ELF-1 (cell line): ENCODE measurements around the gene SELENBP1.
A peak's percentile ranks its signal among the peaks of the same experiment; 100 is the strongest.

ENCODE experiments used
- DNase-seq: peaks from one replicate; pipeline ENCODE4 v3.0.0-alpha.2; 2016; ENCODE audit warnings: low read depth, low spot score

SELENBP1 gene

GRCh38 chr1:151344291-151344690, 28.2 kb downstream of the SELENBP1 start:
- DNase-seq, result no peak

DNA sequence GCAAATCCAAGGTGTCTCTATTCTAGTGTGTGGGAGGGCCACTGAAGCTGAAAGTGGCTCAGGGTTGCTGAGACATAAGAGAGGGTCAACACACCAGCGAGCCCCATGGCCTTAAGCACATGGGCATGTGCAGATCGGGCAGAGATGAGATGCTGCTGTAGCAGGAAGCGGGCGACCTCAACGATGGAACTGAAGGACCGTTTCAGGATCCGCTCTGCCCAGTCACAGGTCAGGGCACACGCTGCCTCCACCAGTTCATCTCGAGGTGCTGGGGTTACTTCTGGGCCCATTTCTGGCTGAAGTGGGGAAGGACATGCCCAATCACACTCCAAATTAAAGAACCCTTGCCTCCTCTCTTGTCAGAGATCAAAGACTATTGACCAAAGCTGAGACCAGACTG, 28.9 kb downstream of the SELENBP1 start:
- DNase-seq, result no peak

DNA sequence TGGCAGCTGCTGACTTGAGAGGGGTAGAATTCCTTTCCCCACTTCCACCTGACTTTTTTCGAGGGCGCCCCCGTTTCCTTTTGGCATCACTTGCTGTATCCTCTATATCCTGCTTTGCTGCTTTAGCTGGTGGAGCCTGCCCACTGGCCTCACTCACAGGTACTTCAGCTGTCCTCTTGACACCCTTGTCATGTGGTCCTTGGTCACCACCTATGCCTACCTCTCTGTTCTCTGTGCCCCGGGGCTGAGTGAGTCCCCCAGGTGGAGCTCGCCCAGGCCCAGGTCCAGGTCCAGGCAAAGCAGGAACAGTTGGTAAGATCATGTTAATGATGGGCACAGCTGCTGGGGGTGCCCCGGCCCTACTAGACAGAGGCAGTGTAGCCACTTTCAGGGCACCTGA, 29.9 kb downstream of the SELENBP1 start:
- no peak for DNase-seq

- DNase-seq, result no peak
Measured at GRCh38 chr1:151342021-151342420, 30.5 kb downstream of the SELENBP1 start.

DNA sequence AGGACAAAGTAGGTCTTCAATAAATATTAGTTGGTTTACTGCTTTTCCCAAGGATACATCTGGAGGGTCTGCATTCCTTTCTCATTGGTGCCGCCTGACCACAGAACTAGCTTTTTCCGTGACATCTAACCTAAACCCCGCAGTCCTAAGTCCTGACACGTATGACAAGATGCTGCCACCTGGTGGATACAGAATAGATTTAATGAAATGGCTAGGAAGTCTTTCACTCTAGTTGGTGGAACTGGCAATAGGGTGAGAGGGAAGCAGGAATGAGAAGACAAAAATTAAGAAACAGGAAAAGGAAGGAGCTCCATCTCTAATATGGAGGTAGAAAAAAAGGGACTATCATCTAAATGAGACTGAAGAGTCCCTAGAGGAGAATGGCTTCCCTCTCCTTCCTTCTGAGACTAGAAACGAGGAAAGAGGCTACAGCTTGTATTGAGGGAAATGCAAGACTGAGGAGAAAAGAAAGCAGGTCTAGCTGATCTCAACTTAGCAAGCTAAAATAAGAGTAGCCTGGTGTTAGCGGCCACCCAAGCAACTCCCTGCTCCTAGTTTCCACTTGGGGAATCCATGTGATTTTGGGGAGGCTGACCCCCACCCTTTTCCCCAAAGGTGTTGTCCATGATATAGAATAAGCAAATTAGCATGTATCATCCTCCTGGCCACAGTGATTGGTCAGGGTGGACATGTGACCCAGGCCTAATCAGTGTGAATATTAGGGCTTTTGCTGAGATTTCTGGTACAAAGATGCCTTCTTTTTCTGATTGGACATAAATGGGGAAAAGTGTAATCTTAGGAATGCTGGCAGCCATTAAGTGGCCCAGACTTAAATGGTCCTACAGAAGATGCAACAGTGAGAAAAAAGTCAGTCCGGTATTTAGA, 31.4 kb downstream of the SELENBP1 start:
- DNase-seq, result peak; percentile 78

- no peak for DNase-seq
Measured at GRCh38 chr1:151336556-151336955, 35.9 kb downstream of the SELENBP1 start.

DNA sequence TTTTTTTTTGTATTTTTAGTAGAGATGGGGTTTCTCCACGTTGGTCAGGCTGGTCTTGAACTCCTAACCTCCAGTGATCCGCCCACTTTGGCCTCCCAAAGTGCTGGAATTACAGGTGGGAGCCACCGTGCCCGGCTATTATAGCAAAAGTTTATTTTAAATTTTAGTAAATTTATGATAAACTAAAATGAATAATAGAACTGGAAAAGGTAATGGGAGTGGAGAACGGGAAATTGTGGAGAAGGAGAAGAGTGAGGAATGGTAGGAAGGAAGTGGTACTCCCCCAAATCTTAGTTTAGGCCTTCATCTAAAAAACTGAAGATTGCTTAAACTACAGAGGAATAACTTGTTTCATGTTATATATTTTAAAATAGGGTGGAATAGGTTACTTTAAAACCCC, 37.7 kb downstream of the SELENBP1 start:
- DNase-seq, result no peak

DNA sequence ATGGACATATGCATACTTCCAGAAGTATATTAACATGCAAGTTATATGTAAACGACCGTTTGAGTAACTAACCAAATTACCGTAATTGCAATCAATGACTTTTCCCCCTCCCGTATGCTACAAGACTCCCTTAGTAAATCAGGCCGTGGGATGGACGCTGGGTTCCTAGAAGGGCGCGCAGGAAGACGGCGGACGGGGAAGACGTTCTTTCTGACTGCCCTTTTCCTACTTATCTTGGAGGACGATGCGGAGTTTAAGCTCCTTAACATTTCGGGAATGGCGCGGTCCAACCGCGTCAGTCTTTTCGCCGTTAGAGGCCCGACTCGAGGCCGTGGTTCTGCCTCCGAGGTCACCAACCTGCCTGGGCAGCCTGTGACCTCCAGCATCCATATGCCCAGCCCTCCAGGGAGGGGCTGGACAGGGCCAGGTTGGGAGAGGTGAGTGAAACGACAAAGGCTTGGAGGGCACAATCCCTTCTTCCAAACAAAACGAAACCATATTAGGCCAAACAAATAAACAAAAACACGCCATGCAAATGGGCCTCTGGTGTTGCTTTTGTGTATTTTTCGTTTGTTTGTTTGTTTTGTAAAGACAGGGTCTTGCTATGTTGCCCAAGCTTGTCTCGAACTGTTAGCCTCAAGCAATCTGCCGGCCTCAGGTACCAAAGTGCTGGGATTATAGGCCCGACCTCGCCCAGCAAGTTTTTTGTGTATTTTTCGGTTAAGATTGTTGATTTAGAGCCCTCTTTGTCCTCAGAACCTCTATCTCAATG, 44.4 kb downstream of the SELENBP1 start:
- peak; percentile 73 for DNase-seq

GRCh38 chr1:151327223-151327902, 45.1 kb downstream of the SELENBP1 start, which contains the start of gene PI4KB:
TSS of gene PI4KB (minus strand) at chr1:151327416. CDS start at chr1:151316481, 10,935 bp downstream.
- DNase-seq, result peak; percentile 98

DNA sequence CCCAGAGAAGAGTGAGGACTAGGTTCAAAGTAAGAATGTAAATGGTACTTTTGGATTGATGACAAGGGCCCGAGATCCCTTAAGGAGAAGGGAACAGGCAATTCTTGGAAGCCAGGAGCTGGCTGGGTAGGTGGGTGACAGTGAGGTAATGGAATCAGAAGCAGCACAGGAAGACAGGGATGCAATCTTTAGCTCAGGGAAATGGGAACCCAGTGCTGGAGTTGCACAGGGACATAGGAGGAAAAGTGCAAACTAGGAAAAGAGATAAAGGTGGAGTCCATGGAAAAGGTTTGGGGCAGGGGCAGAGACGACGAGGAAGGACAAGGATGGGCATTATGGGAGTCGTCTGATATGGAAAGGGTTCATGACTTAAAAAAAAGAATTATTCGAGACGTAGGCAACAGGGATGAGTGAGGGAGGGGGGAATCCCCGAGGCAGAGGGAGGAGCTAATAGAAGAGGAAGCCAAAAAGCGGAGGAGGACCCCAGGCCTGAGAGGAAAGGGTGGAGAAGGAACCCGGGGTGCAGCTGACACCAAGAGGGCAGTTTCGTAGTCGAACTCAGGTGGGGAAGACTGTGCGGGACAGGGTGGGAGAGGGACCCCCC, 45.8 kb downstream of the SELENBP1 start:
- DNase-seq, result no peak

DNA sequence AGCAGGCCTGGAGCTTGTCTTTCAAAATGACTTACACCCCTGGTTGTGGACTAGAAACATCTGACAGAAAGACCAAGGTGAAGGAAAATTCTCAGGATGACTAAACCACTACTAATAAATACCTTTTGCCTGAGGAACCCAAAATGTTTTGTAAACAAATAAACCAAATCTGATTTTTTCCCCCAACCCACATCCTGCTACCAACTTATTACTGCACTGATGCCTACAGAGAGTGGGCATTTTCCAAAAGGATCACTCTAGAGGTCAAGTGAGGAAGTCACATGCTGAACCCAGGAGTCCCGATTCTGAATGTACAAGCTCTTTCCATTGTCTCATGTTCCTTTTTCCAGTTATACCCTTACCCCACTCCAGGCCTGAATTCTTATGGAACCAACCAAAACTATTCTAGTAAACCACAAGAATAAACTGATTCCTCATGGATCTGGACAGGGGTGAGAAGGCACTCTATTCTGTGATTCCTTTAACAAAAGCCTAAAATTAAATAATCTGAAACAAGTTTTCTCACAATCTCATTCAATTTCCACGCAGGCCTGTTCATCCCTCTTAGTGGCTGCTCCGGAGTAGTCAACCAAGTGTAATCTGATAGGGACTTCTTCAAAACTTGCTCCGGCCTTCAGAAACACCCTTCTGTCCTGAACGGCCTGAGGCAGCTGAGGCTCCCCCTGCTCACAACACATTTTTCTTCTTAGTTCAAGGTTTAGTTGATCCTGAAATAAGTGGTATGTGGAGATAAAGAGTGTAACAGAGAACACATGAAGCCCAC, 46.7 kb downstream of the SELENBP1 start:
- no peak for DNase-seq

DNA sequence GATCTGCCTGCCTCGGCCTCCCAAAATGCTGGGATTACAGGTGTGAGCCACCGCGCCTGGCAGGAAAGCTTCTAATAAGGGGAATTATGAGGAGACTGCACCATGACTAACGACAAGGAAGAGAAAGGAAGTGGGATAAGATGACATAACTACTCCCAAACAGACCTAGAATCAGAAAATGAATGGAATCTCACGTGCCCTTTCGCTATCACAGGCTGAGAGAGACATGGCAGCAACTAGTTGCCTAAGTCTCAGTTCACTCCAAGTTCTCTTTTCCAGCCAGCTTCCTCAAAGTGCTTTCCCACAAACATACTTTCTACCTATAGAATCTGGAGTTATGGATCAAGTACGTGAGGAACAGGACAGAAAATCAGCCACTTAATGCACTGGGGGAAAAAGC, 47.3 kb downstream of the SELENBP1 start:
- DNase-seq, result no peak

DNA sequence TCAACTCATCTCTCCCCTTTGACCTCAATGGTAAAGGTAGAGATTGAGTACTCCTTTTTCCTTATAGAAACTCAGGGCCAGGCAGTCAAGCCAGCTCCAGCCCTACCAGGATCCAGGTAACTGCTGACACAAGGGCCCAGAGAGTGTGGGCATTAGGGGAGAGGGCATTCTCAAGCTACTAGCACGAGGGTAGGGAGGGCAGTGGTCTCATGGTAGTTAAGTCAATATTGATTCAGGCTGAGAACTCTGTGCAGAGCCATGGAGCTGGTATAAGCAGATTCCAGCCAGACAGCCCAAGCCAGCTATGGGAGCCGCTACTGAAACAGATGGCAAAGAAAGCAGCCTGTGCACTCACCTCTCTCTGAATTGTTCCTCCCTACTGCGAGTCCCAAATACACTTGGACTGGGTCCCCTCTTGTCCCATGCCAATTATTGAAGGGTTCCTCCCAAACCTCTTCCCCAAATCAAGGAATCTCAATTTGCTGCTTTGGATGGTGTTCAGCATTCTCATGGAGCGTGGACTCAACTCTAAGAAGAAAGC, 48.0 kb downstream of the SELENBP1 start:
- no peak for DNase-seq

- no peak for DNase-seq
Measured at GRCh38 chr1:151318975-151319374, 53.5 kb downstream of the SELENBP1 start.

DNA sequence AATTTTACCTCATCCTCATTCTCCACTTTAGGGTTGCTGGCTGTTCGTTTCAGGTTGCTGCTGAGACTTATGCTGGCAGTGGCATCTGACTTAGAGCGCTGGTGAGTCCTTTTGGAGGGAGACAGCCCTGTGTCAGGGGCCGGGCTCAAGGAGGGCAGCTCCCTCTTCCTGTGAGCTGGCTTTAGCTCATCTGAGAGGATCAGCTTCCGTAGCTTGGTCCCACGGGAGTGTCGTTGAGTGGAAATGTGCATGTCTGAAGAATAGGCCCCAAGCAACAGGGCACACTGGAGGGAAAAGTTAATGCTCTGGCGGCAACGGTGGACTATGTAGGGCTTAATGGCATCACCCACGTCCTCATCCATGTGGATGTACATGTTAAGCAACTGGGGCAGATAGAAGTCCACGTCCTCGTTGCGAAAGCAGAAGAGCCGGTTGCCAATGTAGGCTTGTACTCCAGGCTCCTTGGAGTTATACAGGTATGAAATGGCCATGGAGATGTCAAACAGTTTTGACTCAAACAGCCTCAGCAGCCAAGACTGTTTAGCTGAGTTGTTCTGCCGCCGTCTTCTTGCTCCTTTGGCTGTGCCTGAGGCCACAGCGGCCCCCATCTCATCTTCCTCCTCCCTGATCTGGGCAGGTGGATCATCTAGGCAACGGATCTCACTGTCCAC, 56.8 kb downstream of the SELENBP1 start:
- DNase-seq, result no peak
